ENCODE results near the gene LEFTY1.

The LEFTY1 gene

DNA sequence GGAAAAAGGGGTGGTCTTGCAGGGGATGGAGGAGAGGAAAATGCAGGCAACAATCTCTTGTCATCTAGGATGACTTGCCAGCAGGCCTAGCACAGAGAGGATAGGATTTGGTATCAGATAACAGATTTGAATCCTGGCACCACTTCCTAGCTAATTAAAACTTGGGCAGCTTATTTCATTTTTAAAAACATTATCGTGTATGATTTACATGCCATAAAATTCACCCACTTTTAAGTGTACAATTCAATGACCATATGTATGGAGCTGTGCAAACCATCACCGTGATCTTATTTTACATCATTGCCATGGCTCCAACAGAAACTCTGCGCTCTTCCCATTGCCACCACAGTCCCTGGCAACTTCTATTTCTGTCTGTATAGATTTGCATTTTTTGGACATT lies 28.2 kb upstream of the LEFTY1 start:
- no peak for DNase-seq (ENCODE audit: insufficient read length, low spot score)
- no peak for FAIRE-seq

DNA sequence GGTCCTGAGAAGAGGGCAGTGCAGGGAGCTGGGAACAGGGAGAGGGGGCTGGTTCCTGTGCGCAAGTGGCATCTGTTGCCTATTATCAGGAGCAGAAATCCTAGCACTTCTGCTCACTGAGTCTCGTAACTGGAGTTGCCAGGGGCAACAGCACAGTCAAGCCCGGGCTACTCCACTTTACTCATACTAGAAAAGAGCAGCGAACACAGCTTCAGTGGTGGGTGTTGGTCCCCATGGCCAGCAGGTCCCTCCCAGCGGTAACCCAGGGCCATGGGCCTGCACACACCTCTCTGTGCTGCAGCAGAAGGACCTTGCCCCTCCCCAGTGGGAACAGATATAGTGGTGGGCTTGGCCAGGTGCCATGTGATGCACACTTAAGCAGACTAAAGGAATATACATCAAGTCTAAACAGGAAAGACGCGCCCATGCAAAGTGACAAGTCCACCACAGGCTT lies 26.6 kb upstream of the LEFTY1 start:
- DNase-seq (ENCODE audit: insufficient read length, low spot score) (no peak), FAIRE-seq (no peak)

DNA sequence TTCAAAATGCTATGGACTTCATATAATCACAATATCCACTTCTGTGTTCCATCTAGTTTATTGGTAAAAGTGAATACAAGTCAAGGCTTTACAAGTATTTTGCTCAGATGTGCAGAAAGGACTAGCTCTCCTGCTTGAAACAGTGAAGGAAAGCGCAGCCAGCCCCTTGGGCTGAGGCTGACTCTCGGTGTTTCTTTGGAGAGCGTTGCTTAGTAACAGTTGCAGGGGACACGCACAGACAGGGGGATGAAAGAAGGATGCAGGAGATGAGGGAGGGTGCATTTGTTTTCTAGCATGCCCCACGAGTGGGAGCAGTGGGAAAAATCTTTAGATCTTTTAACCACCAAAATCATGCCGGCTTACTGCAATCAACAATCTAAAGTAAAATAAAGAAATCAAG lies 26.0 kb upstream of the LEFTY1 start:
- no peak for FAIRE-seq
- no peak for DNase-seq (ENCODE audit: insufficient read length, low spot score)

DNA sequence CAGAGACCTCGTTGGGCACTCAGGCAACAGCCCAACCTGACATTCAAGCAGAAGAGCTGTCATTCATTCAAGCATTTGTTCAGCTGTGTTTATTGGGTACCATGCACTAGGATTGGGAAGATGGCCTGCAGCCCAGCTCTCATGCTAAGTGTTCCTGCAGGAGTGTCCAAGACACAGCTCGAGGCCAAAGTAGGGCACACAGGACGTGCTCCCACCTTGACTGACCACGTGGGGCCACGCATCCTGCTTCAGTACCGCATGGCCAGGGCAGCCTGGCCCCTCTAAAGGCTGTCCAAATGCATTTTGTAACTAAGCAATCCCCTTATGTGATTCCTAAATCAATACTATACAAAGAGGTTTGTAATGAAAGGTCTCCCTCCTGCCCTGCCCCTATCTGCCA lies 25.4 kb upstream of the LEFTY1 start:
- DNase-seq (ENCODE audit: insufficient read length, low spot score) (no peak), FAIRE-seq (no peak)

DNA sequence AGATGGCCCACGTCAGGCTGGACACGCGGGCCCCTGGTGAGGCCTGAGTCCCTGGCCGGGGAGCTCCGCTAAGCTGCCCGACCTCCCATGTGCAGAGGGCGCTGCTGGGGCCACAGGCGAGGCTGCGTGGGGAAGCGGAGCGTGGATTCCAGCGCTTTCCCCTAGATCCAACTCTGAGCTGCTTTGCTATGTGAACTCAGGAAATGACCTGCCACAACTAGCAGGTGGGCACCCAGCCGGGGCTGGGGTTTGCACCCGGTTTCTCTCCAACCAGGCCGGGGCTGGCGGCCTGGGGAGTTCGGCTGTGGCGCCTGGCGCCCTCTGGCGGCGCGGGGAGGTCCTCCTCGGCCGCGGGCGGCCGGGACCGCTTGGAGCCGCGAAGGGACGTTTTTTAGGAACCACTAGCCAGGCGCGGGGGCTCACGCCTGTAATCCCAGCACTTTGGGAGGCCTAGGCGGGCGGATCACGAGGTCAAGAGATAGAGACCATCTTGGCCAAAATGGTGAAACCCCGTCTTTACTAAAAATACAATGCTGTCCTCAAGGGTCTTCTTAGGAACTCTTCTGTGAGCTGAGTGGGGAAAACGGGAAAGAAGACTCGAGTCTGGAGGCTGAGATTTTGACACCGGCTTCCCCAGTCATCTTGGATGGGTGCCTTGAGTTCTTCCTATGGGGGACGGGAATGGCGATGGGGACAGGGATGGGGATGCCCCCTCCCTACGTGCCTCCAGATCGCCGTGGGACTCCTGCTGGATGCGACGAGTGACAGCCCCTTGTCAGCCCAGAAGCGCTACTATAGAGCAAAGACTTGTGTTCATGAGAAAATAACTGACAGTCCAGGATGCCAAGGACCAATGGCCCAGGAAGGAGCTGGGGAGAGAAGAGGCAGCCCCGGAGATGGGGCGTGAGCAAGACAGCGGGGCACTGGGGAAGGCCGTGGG lies 22.5 kb upstream of the LEFTY1 start:
- FAIRE-seq (no peak), DNase-seq (ENCODE audit: insufficient read length, low spot score) (peak; percentile 33)

DNA sequence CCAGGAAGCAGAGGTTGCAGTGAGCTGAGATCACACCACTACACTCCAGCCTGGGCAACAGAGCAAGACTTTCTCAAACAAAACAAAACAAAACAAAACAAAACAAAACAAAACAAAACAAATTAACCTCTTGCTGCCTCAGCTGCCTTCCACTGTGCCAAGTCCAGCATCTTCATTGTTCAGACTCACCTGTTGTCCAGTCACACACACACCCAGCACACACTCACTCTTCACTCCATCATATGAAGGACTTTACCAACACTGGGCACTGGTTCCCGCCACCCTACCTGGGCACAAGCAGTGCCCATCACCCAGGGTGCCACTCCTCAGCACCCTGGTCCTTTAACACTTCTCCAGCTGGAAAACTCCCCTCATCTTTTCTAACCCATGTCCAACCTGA lies 20.5 kb upstream of the LEFTY1 start:
- DNase-seq (ENCODE audit: insufficient read length, low spot score) (no peak), FAIRE-seq (no peak)

DNA sequence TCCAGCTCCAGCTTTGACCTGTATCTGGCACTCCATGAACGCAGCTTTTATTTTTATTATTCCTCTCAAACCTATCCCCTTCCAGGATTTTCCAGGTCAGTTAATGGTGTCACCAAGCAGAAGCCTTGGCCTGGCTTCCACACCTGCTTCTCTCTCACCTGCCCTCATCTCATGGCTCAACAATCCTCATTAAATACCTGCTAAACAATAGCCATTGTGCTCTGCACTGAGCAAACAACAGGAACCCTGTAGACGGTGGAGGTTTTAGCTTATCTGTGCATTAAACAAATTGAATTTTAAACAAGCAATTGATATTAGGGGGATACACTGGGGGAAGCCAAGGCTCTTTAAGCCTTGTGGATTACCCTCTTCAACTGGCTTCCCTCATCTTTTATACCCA lies 19.8 kb upstream of the LEFTY1 start:
- FAIRE-seq: no peak
- DNase-seq (ENCODE audit: insufficient read length, low spot score): no peak

DNA sequence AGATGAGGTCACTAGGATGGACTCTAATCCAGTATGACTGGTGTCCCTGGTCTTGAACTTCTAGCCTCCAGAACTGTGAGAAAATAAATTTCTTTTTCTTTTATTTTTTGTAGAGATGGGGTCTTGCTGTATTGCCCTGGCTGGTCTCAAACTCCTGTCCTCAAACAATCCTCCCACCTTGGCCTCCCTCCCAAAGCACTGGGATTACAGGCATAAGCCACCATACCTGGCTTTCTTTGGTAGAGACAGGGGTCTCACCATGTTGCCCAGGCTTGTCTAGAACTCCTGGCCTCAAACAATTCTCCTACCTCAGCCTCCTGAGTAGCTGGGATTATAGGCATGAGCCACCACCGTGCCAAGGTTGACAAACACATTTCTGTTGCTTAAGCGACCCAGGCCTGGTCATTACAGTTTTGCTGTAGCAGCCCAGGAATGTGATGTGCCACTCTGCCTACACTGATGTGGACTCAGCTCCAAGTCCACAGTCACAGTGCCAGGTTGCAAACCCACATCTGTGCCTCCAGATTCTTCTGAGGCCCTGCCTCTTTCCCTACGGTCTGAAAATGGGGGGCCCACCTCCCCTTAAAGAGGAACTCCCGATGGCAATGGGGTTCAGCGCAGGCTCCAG lies 19.2 kb upstream of the LEFTY1 start:
- DNase-seq (ENCODE audit: insufficient read length, low spot score) (no peak), FAIRE-seq (no peak)

DNA sequence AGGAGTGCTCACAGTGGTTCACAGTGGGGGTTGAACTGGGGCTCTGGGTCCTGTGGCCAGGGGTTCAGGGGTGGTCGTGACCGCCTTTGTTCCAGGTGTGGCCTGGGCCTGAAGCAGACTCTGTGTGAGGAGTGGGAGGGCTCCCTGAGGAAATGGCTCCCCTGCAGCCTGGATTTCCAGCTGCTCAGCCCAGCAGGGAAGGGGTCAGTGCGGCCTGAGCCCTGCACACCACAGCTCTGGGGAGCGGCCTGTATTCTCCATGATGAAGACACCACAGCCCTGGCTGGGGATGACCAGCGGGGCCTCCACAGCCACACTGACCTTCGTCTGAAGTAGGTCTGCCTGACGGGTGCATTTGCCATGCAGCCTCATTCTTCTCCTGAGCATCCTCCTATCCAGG lies 18.4 kb upstream of the LEFTY1 start:
- FAIRE-seq: no peak

DNA sequence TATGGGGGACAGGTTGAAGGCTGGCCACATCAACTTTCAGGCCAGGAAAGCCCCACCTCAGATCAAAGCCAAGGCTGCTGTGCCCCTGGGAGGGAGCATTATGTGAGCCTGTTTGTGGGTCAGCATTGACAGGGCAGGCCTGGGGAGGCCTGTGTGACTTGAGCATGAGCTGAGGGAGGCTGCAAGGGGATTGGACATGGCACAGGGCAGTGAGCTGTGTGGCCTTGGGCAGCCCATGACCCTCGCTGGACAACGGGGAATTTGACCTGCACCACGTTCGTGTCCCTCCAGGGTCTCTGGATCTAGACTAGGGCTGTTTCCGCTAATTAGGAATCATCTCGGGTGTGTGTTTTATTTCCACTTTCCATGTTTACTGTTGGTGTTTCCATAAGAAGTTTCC lies 17.5 kb upstream of the LEFTY1 start:
- no peak for DNase-seq (ENCODE audit: insufficient read length, low spot score)
- FAIRE-seq: no peak

More for the DNA sequence above, 18.4 kb upstream of the LEFTY1 start:
- no peak for DNase-seq (ENCODE audit: insufficient read length, low spot score)

DNA sequence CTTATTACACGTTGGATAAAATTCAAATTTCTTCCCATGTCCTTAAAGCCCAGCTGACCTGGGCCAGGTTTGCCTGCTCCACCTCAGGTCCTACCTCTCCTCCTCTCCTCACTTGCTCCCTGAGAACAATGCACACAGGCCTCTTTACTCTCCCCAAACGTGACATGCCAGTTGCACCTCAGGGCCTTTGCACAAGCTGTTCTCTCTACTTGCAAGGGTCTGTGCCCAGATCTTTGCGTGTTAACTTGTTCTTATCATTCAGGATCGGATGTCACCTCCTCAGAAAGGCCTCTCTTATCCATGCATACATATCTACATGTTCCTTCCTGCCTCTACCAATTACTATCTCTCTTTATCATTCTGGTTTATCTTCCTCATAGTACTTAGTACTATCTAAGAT lies 14.7 kb upstream of the LEFTY1 start:
- DNase-seq (ENCODE audit: insufficient read length, low spot score) (no peak), FAIRE-seq (no peak)

DNA sequence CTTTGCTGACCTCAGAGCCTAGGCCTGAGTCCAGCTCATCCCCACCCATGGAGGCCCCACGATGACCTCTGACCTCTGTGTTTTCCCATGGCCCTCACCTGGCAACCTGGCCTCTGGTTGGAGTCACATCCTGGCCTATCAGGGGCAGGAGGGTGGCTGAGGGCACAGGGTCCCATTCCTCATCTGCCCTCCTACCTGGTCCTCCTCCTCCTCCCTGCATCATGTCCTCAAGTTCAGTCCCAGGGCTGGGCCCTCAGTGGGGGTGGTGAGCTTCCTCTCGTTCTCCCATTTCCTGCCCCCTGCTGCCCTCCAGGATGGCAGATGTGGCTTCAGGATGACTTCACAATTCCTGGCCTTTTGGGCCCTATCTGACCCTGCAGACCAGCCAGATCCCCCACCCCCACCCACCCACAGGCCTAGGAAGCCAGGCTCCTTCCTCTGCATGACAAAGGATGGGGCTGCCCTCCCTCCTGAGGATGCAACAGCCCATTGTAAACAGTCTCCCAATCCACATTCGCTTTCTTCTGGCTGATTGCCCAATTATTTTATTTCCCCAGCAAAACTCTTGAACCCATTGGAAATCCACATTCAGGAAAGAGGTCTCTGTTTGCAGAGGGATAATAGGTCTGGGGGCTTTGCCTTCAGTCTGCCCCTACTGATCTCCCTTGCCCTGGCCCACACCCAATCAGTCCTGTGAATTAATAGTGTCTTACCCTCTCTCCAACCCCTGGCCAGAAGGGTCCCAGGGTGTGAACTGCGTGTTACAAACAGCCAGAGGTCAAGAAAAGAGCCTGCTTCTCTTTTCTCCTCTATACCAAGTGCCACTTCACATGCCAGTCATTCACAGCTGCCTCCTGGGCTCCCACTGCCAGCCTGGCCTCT lies 10.3 kb upstream of the LEFTY1 start:
- FAIRE-seq: no peak
- no peak for DNase-seq (ENCODE audit: insufficient read length, low spot score)

DNA sequence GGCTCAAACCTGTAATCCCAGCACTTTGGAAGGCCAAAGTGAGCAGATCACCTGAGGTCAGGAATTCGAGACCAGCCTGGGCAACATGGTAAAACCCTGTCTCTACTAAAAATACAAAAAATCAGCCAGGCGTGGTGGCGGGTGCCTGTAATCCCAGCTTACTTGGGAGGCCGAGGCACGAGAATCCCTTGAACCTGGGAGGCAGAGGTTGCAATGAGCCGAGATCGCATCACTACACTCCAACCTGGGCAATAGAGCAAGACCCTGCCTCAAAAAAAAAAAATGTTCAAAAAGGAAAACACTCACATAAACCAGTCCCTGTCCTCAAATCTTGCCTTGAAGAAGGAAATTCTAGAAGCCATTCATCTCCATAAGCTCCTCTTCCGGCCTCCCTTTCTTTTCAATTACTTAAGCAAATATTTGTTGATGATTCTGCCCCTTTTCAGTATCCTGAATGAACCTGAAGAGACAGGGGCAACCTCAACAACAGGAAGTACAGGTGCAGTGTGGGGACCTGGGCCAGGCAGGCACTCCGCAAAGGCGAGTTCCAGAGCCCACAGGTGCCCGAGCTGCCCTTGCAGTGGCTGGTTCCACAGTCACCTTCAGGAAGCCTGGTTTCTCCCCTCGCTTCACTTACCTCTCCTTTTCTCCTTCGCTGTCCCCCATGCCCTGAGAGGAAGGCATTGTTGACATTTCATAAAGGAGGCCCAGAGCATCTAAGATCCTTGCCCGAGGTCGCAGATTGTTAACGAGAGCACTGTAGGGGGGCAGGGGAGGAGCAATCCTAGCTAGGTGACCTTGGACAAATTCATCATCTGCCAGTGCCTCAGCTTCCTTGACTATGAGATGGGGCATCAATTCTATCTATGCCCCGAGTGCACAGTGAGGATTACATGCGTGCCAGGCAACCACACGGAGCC lies 8.9 kb upstream of the LEFTY1 start:
- DNase-seq (ENCODE audit: insufficient read length, low spot score) (no peak), FAIRE-seq (no peak)

DNA sequence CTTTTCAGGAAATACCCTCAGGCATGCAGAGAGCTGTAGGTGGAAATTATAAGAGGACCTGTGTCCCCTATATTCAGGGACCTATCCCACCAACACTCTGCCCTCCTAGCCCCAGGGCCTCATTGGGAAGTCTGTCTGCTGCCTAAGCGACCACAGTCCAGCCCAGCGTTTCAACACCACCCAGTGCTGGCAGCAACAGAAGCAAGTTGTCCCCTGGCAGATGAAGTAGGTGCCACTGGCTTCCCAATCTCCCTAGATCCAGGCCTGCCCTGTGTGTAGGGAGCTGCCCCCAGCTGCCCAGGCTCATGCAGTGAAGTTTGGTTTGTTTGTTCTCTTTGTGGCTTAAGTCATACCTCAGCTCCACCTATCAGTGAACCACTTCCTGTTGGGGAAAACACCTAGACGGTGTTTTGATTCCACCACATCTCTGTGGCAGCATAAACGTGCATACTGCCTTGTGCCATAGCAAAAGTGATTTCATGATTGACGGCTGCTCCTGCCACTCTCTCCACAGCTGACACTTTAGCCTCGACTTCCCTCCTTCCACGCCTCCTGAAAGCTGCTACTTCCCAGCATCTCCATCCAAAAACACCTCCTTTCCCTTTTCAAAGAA lies 8.1 kb upstream of the LEFTY1 start:
- DNase-seq (ENCODE audit: insufficient read length, low spot score) (peak; percentile 24), FAIRE-seq (no peak)

DNA sequence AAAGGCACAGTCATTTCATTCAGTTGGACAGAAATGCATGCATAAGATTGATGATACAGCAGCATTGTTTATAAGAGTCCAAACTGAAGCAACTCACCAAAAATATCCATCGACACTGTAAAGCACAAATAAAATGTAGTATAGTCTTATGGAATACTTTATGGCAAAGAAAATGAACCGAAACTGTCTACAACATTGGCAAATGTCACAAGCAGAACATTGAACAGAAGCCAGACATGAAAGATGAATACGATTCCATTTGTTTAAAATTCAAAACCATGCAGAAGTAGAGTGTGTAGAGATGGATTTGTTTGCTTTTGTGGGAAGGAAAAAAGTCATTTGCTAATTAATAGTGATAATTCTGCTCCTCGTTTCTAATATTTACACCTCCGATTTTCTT lies 7.5 kb upstream of the LEFTY1 start:
- DNase-seq (ENCODE audit: insufficient read length, low spot score) (no peak), FAIRE-seq (no peak)

DNA sequence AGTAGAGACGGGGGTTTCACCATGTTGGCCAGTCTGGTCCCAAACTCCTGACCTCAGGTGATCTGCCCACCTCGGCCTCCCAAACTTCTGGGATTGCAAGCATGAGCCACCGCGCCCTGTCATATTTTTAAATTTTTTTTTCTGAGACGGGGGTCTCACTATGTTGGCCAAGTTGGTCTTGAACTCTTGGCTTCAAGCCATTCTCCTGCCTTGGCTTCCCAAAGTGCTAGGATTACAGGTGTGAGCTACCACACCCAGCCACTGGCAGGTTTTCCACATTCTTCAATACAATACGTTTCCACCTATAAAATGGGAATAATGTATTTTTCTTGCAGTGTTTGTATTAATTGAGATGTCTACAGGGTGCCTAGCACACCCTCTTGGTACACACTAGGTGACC lies 3.4 kb upstream of the LEFTY1 start:
- FAIRE-seq (no peak), DNase-seq (ENCODE audit: insufficient read length, low spot score) (no peak)

DNA sequence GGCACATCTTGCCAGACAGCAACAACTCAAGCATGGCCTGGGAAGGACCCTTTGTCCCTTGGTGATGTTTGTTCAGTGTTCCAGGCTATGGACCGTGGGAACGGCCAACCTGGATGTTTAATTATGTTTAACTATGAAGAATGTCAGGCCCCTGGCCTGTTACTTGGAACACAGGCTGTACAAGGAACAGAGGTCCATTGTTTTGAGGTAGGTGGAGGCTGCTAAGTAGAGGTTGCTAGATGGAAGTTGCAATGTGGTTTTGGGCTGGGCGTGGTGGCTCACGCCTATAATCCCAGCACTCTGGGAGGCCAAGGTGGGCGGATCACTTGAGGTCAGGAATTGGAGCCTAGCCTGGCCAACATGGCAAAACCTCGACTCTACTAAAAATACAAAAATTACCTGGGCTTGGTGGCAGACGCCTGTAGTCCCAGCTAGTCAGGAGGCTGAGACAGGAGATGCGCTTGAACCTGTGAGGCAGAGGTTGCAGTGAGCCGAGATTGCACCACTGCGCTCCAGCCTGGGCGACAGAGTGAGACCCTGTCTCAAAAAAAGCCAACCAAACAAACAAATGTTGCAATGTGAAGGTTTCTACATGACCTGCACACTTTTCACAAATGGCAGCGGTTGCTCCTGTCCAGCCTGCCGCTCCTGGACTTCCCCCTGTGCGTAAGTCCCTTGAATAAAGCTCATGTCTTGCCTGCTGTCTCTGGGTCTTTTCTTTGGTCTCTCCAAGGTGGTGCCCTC lies 2.5 kb upstream of the LEFTY1 start:
- DNase-seq (ENCODE audit: insufficient read length, low spot score) (no peak), FAIRE-seq (no peak)

DNA sequence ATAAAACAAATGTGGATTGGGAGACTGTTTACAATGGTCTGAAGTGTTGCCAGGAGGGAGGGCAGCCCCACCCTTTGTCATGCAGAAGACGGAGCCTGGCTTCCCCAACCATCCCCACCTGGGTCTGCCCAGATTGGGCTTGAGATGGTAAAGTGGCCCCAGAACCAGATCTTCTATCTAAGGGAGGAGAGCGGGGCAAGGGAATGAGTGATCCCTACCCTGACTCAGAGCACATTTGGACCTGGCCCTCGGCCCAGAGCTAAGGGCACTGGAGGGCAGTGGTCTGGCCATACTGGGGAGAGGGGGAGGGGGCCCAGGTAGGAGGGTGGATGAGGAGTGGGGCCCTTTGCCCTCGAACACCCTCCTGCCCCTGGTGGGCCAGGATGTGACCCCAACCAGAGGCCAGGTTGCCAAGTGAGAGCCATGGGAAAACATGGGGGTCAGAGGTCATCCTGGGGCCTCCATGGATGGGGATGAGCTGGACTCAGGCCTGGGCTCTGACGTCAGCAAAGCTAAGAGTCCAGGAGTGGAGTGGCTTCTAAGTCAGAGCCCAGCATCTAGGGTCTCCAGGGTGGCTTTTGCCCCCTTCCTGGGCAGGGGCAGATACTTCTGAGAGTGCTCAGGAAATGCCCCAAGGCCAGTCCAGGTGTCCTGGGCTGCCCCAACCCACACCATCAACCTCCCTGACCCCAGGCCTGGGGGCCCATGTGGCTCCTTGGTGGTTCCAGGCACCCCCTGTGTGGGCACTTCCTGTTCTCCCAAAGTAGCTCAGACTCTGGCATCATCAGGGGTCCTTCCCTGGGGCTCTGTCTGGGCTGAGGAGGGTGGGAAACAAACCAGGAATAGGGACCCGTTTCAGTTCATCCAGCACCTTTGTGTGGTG lies 1.6 kb upstream of the LEFTY1 start:
- DNase-seq (ENCODE audit: insufficient read length, low spot score) (no peak), FAIRE-seq (no peak)

Data from HTR-8/SVneo (cell line).